OCI-LY7 (cell line): ENCODE measurements around the gene ADORA2A.

Experiments
- EZH2phosphoT487 ChIP-seq: fragments of 200-600 bp; sonication (generic); IDR thresholded peaks from 2 replicates; pipeline ENCODE4 v1.6.1; 2018; ENCODE audit warnings: low read depth, borderline replicate concordance, mild to moderate bottlenecking, mixed run types, antibody characterized with exemption, low read length, moderate library complexity, mixed read lengths
- TF ChIP-seq, protein P1 (sequence below): fragments of 200-600 bp; sonication (generic); conservative IDR thresholded peaks from 2 replicates; pipeline ENCODE4 v1.5.1; 2014; ENCODE audit warnings: mild to moderate bottlenecking, antibody characterized with exemption, low read length, moderate library complexity, mixed read lengths

DNA sequence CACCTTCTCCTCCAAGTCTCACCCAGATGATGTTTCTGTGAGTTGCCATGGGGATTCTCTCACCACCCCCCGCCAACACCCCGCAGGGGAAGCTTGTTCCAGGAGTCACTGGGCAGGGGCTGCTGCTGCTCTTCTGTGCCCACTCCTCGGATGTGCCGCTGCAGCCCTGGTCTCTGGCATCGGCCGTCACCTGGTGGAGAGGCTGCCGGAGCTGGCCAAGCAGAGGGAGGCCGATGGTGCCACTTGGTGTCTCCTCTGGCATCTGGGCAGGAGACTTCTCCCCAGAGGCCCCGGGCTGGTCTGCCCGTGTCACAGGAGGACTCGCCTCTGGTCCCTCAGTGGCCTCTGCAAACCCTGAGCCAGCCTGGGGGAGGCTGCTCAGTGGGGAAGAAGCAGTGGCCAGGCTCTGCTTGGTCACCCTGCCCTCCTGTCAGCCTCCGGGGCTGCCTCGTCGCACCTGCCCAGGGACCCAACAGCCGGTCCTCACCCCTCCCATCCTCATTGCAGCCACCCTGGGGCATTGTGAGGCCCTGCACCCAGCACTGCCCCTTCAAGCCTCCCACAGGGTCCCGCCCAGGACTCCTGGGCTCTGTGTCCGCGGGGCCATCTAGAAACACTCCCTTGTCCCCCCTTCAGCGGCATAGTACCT is 424 bp upstream of the ADORA2A start:
- TF ChIP-seq, protein P1, sequence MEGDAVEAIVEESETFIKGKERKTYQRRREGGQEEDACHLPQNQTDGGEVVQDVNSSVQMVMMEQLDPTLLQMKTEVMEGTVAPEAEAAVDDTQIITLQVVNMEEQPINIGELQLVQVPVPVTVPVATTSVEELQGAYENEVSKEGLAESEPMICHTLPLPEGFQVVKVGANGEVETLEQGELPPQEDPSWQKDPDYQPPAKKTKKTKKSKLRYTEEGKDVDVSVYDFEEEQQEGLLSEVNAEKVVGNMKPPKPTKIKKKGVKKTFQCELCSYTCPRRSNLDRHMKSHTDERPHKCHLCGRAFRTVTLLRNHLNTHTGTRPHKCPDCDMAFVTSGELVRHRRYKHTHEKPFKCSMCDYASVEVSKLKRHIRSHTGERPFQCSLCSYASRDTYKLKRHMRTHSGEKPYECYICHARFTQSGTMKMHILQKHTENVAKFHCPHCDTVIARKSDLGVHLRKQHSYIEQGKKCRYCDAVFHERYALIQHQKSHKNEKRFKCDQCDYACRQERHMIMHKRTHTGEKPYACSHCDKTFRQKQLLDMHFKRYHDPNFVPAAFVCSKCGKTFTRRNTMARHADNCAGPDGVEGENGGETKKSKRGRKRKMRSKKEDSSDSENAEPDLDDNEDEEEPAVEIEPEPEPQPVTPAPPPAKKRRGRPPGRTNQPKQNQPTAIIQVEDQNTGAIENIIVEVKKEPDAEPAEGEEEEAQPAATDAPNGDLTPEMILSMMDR = no peak
- no peak for TF ChIP-seq EZH2phosphoT487
